Transverse colon (tissue), 4 donors: Measurements from ENCODE around the gene ST8SIA5. TPM values are rescaled to one million over a fixed set of nuclear protein-coding genes. Genes with fewer than 3 reads are reported as not detected.

Experiments used
- DNase-seq: peaks from one replicate; pipeline ENCODE4 v3.0.0-alpha.2; 2019
- H3K27ac ChIP-seq, 4 donors: fragments of 200-600 bp; sonication (generic); 2 replicates each; pipeline ENCODE4 v1.5.1; 2016 to 2018; ENCODE audit warnings: inconsistent platforms in 4 of 4
- H3K27me3 ChIP-seq: fragments of 200-600 bp; sonication (generic); 2 replicates; pipeline ENCODE4 v1.5.1; 2017; ENCODE audit warnings: inconsistent platforms
- H3K36me3 ChIP-seq, 4 donors: fragments of 200-600 bp; sonication (generic); 2 replicates each; pipeline ENCODE4 v1.5.1; 2017 to 2019; ENCODE audit warnings: inconsistent platforms in 4 of 4
- H3K4me1 ChIP-seq, 4 donors: fragments of 200-600 bp; sonication (generic); 2 replicates each; pipeline ENCODE4 v1.5.1; 2017 to 2020; ENCODE audit warnings: inconsistent platforms in 4 of 4
- H3K4me3 ChIP-seq, 4 donors: fragments of 200-600 bp; sonication (generic); 1 replicate in 1 of 4; 2 replicates in 3 of 4; pipeline versions ENCODE4 v1.5.1 to v1.6.1; 2017 to 2019; ENCODE audit warnings: inconsistent platforms in 4 of 4
- H3K9me3 ChIP-seq, 2 donors: fragments of 200-600 bp; sonication (generic); 2 replicates each; pipeline ENCODE4 v1.5.1; 2017 to 2019; ENCODE audit warnings: inconsistent platforms in 2 of 2
- CTCF ChIP-seq, 5 experiments: fragments of 200-600 bp in 3 of 5; fragments of 450-650 bp in 2 of 5; sonication (generic) in 3 of 5; IDR thresholded peaks; 1 replicate in 2 of 5; 2 replicates in 3 of 5; pipeline ENCODE4 v1.5.1; 2016 to 2017; ENCODE audit warnings: antibody characterized with exemption in 5 of 5, inconsistent platforms in 3 of 5, mild to moderate bottlenecking in 2 of 5, moderate library complexity in 1 of 5
- EP300 ChIP-seq: sonication (generic); formaldehyde crosslinking; IDR thresholded peaks from one replicate; pipeline ENCODE4 v1.6.1; 2017; ENCODE audit warnings: antibody characterized with exemption, low read depth
- POLR2A ChIP-seq: fragments of 450-650 bp; IDR thresholded peaks from one replicate; pipeline ENCODE4 v1.6.1; 2016; ENCODE audit warnings: antibody characterized with exemption, mild to moderate bottlenecking, moderate library complexity
- POLR2AphosphoS5 ChIP-seq, 3 donors: sonication (generic); formaldehyde crosslinking; IDR thresholded peaks; one replicate each; pipeline ENCODE4 v1.6.1; 2016; ENCODE audit warnings: antibody characterized with exemption in 3 of 3
- WGBS, 2 donors: methylation state at CpG; one replicate each; pipeline ENCODE4 v1.1.5; 2018; ENCODE audit warnings: low coverage in 1 of 2; 5-methylcytosine and 5-hydroxymethylcytosine counted together
- in situ Hi-C, 4 donors: fragments of 200-750 bp; cut with MboI; loops; one replicate each; pipeline versions ENCODE4 v1.15.0 to v1.15.1; 2017; ENCODE audit warnings: low sequenced_read_pairs in 3 of 4, low pct_ligation_motif_present in 1 of 4, low pct_unique_long_range_greater_than_20kb in 1 of 4
- intact Hi-C: fragments of 100-400 bp; cut with DNase I; formaldehyde crosslinking; loops from one replicate; pipeline ENCODE4 v1.15.1; 2023; ENCODE audit warnings: low total_unique reads
- total RNA-seq, 4 donors: library from RNA; depleted of rRNA; stranded (reverse); fragments of >200 nt; gene quantifications; one replicate each; pipeline ENCODE4 v1.1.0, GENCODE V29; 2016

ST8SIA5 gene
- total RNA-seq, 4 donors from 2014 or later = 0.41 TPM; not detected in 3

- in situ Hi-C loops = no loop called here
- TF ChIP-seq EP300 (no peak), POLR2AphosphoS5 (IDR thresholded peaks at IDR 0.05) (no peak), CTCF (IDR thresholded peaks at IDR 0.05) (no peak), POLR2A (no peak)
- H3K4me1 ChIP-seq = no peaks in the 10 kb centered on the region
- no peak overlapping the region for H3K4me3 ChIP-seq
- peaks cover 0 to 8% of the 10 kb centered on the region in 2 donors for H3K9me3 ChIP-seq
- H3K27ac ChIP-seq = no peak overlapping the region
- no peak for DNase-seq
- intact Hi-C loops = no loop called here
- H3K36me3 ChIP-seq = no peaks in the 10 kb centered on the region
- 74 to 80% methylated on average over 1 to 4 of the region's 4 CpGs for WGBS, 2 donors
- H3K27me3 ChIP-seq = no peaks in the 10 kb centered on the region
Observed at GRCh38 chr18:46734981-46735380, 21.9 kb downstream of the ST8SIA5 start.

- Histone ChIP-seq H3K4me3 (no peak overlapping the region), H3K36me3 (no peaks in the 10 kb centered on the region), H3K27ac (no peak overlapping the region), H3K27me3 (no peaks in the 10 kb centered on the region), H3K4me1 (no peaks in the 10 kb centered on the region), H3K9me3 (peaks cover 0 to 11% of the 10 kb centered on the region in 2 donors)
- DNase-seq = no peak
- intact Hi-C loops = no loop called here
- WGBS, 2 donors = 81% methylated on average over 11 of the region's 11 CpGs; no CpG with 5 or more reads in 1 of the 2 donors
- TF ChIP-seq EP300 (no peak), POLR2AphosphoS5 (IDR thresholded peaks at IDR 0.05) (no peak), CTCF (IDR thresholded peaks at IDR 0.05) (no peak), POLR2A (no peak)
- in situ Hi-C loops = no loop called here
Observed at GRCh38 chr18:46733872-46734271, 23.0 kb downstream of the ST8SIA5 start.

GRCh38 chr18:46732801-46733200 lies 24.1 kb downstream of the ST8SIA5 start:
- intact Hi-C loops (no loop called here), in situ Hi-C loops (no loop called here)
- Histone ChIP-seq H3K27me3 (no peaks in the 10 kb centered on the region), H3K36me3 (no peaks in the 10 kb centered on the region), H3K9me3 (peaks cover 0 to 11% of the 10 kb centered on the region in 2 donors), H3K27ac (no peak overlapping the region), H3K4me3 (no peak overlapping the region), H3K4me1 (no peaks in the 10 kb centered on the region)
- no peak for DNase-seq
- WGBS, 2 donors = 89% methylated on average over 4 to 6 of the region's 6 CpGs
- TF ChIP-seq POLR2AphosphoS5 (IDR thresholded peaks at IDR 0.05) (no peak), POLR2A (no peak), CTCF (IDR thresholded peaks at IDR 0.05) (no peak), EP300 (no peak)

GRCh38 chr18:46732201-46732600 lies 24.7 kb downstream of the ST8SIA5 start:
- no peak for TF ChIP-seq POLR2AphosphoS5 (IDR thresholded peaks at IDR 0.05)
- no peak for TF ChIP-seq CTCF (IDR thresholded peaks at IDR 0.05)
- no peak for TF ChIP-seq EP300
- TF ChIP-seq POLR2A = no peak
- intact Hi-C loops = no loop called here

More at GRCh38 chr18:46732201-46732600, 24.7 kb downstream of the ST8SIA5 start:
- peaks cover 0 to 11% of the 10 kb centered on the region in 2 donors for H3K9me3 ChIP-seq
- DNase-seq = no peak
- no peaks in the 10 kb centered on the region for H3K27me3 ChIP-seq
- no peaks in the 10 kb centered on the region for H3K4me1 ChIP-seq
- no peak overlapping the region for H3K4me3 ChIP-seq
- no peak overlapping the region for H3K27ac ChIP-seq
- WGBS, 2 donors = 93% methylated on average over 2 of the region's 2 CpGs; no CpG with 5 or more reads in 1 of the 2 donors
- H3K36me3 ChIP-seq = no peaks in the 10 kb centered on the region
- in situ Hi-C loops = no loop called here
